Sciatic nerve (tissue), 2 donors: ENCODE data around the gene KCNH4. TPM values are rescaled to one million over a fixed set of nuclear protein-coding genes. Genes with fewer than 3 reads are reported as not detected.
"Not testable (repeated sequence)": the region's sequence is repeated elsewhere in the genome, so short reads cannot be mapped to it uniquely, and the experiment has no call there.

ENCODE experiments used
- ATAC-seq: fragments of 200-7000 bp; cut with Tn5 transposase; one replicate; pipeline ENCODE4 v1.9.1; 2020; ENCODE audit warnings: mild to moderate bottlenecking, moderate library complexity
- DNase-seq: peaks from one replicate; pipeline ENCODE4 v3.0.0-alpha.2; 2020; ENCODE audit warnings: low spot score
- intact Hi-C: fragments of 100-400 bp; cut with DNase I; formaldehyde crosslinking; loops from one replicate; pipeline ENCODE4 v1.14.2; 2022
- total RNA-seq: library from RNA; stranded (reverse); fragmentation: NEBNext Ultra II Directional; extraction: Animal tissue kit (Norgen Biotek cat#: 25700); gene quantifications from one replicate; pipeline ENCODE4 v1.2.1, GENCODE V29; 2021
- donor health status: DM: no; HTN: no; CAD: no.
- donor health status: DM: no; HTN: no; CAD: no.

KCNH4 gene
- total RNA-seq, 1 donor from 2014 or later = 0.36 TPM

GRCh38 chr17:42199416-42200011 lies 18.6 kb upstream of the KCNH4 start:
- intact Hi-C loops = no loop called here
- DNase-seq = no peak
- ATAC-seq = no peak

GRCh38 chr17:42198897-42199296 lies 18.0 kb upstream of the KCNH4 start:
- no peak for DNase-seq
- intact Hi-C loops = no loop called here
- ATAC-seq = peak; percentile 33

GRCh38 chr17:42197564-42198156 lies 16.7 kb upstream of the KCNH4 start:
- no peak for ATAC-seq
- intact Hi-C loops = no loop called here

GRCh38 chr17:42193969-42194899 lies 13.3 kb upstream of the KCNH4 start, which contains the start of gene GHDC:
TSS of gene GHDC (minus strand) at chr17:42194494. CDS start at chr17:42193581, 913 bp downstream.
- intact Hi-C loops = no loop called here
- DNase-seq (peak; percentile 89), ATAC-seq (peak; percentile 96)

More at GRCh38 chr17:42197564-42198156, 16.7 kb upstream of the KCNH4 start:
- DNase-seq = no peak

DNA sequence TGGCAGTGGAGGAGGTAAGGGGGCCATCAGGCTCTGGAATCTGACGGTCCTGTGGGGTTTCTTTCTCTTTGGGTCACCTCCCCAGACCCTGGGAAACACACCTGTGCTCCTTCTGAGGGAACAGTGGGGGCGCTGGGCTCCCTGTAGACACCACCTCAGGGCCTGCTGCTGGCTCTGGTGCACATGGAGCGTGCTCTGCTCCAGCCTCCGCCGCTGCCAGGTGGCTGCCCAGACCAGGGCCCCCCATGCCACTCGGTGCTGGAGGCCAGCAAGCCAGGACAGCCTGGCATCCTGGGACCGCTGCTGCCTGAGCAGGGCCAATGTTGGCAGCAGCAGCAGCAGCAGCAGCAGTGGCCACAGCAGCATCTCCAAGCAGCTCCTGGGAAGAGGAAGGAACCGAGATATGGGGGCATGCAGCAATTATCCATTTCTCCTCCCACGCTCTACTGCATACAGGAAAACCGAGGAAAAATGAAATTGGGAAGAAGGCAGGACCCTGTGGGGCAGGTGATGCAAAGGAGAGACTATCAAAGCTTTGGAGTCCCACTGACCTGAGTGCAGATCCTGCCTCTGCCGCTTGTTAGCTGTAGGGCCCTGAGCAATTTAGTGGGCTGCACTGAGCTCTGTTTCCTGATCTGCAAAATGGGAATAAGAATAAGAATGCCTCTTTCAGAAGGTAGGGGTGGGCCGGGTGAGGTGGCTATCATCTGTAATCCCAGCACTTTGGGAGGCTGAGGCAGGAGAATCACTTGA lies 12.4 kb upstream of the KCNH4 start:
- ATAC-seq (no peak), DNase-seq (no peak)
- intact Hi-C loops = no loop called here

- intact Hi-C loops = no loop called here
- DNase-seq (no peak), ATAC-seq (no peak)
These were observed 11.5 kb upstream of the KCNH4 start for GRCh38 chr17:42192189-42193126.

- DNase-seq (no peak), ATAC-seq (no peak)
- intact Hi-C loops = no loop called here
These were observed 10.3 kb upstream of the KCNH4 start for GRCh38 chr17:42191275-42191608.

DNA sequence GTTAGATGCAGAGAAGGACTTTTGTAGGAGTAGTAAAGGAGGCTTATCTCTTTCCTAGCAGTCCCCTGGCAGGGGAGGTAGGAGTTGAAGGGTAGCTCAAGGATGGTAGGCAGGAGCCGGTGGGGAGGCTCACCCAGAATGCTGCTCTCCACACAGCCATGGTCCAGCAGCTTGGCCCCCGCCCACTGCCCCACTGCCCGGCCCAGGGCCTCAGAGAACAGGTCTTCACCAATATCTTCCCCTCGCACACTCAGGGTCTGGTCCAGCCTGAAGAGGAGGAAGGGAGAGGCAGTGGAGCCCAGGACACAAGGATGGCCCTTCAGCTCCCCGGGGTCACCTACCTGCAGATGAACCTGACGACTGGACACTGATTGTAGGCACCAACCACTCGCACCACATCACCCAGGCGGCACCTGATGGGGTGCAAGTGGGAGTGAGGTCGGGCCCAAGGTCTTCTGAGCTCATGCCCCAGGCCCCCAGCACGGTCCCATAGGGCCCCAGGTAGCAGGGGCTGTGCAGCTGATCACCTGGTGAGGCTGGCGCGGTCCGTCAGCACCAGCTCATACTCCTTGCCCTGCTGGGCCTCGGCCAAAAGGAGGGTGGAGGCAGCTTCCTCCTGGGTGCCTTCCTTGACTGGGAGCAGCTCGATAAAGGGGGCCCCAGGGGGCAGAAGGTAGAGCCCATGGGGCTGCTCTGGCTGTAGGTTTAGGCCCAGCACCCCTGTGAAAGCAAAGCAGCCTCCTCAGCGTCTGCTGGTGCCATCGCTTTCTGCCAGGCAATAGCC lies 9.7 kb upstream of the KCNH4 start:
- DNase-seq (no peak), ATAC-seq (no peak)
- intact Hi-C loops = no loop called here

DNA sequence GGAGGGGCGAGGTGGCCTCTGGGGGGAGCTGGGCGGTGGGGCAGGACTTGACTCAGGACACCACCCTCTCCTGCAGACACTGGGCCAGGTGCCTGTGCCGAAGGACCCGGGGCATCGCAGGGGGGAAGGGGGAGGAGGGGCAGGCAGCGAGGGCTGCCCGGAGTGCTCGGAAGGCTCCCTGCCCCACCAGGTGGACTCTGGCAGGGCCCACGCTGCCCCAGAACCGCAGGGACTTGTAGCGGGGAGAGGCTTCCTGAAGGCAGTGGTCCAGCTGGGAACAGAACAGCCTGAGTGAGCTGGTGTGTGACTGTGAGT lies 8.7 kb upstream of the KCNH4 start:
- ATAC-seq = no peak
- intact Hi-C loops = no loop called here
- no peak for DNase-seq

DNA sequence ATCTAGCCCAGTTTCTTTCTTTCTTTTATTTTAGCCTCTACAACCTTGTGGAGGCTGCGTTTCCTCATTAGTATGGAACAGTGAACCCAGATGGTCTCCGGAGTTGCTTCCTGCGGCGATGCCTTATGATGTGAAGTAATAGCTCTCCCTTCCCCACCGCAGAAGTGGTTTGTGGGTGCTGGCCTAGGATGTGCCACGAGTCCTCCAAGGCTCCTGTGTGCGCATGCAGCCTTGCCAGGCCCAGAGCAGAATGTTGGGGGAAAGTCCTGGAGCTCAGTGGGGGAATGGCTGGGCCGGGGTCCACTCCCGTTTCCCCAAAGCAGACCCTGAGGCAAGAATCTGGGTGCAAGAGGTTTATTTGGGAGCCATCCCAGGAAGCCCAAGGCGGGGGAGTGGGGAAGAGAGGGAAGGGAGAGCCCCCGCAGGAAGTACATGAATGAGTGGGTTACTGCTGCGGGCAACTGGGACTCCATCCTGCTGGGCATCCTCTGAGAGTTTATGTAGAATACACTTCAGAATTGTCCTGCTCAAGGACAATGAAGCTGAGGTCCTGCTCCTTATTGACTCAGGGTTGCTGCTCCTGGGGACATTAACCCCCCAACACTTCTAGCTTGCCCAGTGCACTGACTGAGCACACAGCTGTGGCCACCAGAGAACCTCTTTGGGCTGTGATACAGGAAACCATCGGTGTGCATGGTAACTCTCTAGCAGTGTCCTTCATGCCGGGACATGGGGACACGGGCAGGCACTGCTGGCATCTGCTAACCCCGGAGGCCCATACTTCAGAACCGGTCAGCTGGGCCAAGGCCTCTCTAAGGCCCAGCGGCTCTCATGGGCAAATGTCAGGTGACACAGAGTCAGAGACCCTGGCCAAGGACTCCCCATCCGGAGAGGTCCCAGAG lies 8.1 kb upstream of the KCNH4 start:
- ATAC-seq = no peak
- intact Hi-C loops = no loop called here

DNA sequence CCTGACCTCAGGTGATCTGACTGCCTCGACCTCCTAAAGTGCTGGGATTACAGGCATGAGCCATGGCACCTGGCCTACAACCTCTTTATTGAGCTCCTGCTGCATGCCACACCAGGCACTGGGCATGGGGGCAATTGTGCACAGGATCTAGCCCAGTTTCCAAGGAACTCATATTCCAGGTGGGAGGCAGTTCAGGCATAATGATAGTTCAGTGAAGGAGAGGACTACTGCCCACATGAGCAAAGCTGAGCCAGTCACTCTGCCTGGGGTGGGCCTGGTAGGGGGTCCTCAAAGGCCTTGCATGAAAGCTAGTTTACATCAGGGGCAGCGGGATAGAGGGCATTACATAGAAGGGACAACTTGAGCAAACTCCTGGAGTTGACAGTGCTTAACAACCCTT lies 6.9 kb upstream of the KCNH4 start:
- intact Hi-C loops = no loop called here
- no peak for ATAC-seq
- DNase-seq = no peak

More for the DNA sequence above, 8.1 kb upstream of the KCNH4 start:
- no peak for DNase-seq

DNA sequence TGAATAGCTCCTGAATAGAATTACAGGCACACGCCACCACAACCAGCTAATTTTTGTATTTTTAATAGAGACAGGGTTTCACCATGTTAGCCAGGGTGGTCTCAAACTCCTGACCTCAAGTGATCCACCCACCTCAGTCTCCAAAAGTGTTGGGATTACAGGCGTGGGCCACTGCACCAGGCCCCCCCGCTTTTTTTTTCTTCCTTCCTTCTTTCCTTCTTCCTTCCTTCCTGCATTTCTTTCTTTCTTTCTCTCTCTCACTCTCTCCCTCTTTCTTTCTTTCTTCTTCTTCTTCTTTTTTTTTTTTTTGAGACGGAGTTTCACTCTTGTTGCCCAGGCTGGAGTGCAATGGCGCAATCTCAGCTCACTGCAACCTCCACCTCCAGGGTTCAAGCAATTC lies 5.2 kb upstream of the KCNH4 start:
- intact Hi-C loops, ATAC-seq, DNase-seq: not testable (repeated sequence)

DNA sequence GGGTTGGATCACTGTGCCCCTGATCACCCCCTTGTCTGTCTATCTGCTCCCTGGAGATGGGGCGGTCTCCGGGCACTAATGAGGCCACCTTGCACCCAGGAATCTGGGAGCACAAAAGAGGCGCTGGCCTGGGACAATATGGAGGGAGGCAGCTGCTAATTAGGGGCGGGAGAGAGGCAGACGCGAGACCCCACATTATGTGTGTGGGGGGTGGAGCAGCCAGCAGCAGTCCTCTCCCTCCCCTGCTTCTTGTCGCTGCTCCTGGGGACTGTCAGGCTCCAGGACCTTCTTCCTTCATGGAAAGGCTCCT lies 4.6 kb upstream of the KCNH4 start:
- no peak for ATAC-seq
- intact Hi-C loops = no loop called here
- no peak for DNase-seq

GRCh38 chr17:42184713-42185620 lies 4.0 kb upstream of the KCNH4 start, which contains the start of gene HCRT:
TSS of gene HCRT (minus strand) at chr17:42185452. CDS start at chr17:42185365, 87 bp downstream.
- DNase-seq = no peak
- no peak for ATAC-seq
- intact Hi-C loops = no loop called here

- peak; percentile 81 for DNase-seq
- intact Hi-C loops = no loop called here
- ATAC-seq = peak; percentile 78
These were observed 3.1 kb upstream of the KCNH4 start for GRCh38 chr17:42183741-42184711.
